Esophagus squamous epithelium (tissue), 4 donors: ENCODE results near the gene NAT9.
A peak's percentile ranks its signal among the peaks of the same experiment; 100 is the strongest.

Source experiments
- CTCF ChIP-seq, 6 experiments: fragments of 450-650 bp in 4 of 6; fragments of 200-600 bp in 2 of 6; sonication (generic) in 2 of 6; IDR thresholded peaks; one replicate each; pipeline ENCODE4 v1.5.1; 2016 to 2019; ENCODE audit warnings: antibody characterized with exemption in 6 of 6, mild to moderate bottlenecking in 4 of 6, moderate library complexity in 4 of 6
- POLR2A ChIP-seq, 4 donors: fragments of 450-650 bp; IDR thresholded peaks; one replicate each; pipeline ENCODE4 v1.6.1; 2017; ENCODE audit warnings: antibody characterized with exemption in 4 of 4, mild to moderate bottlenecking in 4 of 4, moderate library complexity in 3 of 4

GRCh38 chr17:74748279-74748528 lies 27.9 kb downstream of the NAT9 start:
- TF ChIP-seq CTCF (IDR thresholded peaks at IDR 0.05) (peak in 3 of 6 experiments; percentile 29 to 45 (median 29)), POLR2A (IDR thresholded peaks at IDR 0.05) (no peak)
